Progenitor cell of endocrine pancreas (in vitro differentiated cells): Measurements from ENCODE around the gene TARDBP. TPM values are rescaled to one million over a fixed set of nuclear protein-coding genes. Genes with fewer than 3 reads are reported as not detected.
"Not testable (repeated sequence)": the region's sequence is repeated elsewhere in the genome, so short reads cannot be mapped to it uniquely, and the experiment has no call there.

Source experiments
- DNase-seq: peaks from one replicate; pipeline ENCODE4 v3.0.0; 2021; ENCODE audit warnings: low spot score; ENCODE audit not compliant: unreplicated experiment
- H3K27ac Mint-ChIP-seq: 2 replicates; pipeline ENCODE4 v1.8.0; 2021; ENCODE audit warnings: mild to moderate bottlenecking, moderate library complexity, mixed read lengths
- H3K27me3 Mint-ChIP-seq: 2 replicates; pipeline ENCODE4 v1.8.0; 2021; ENCODE audit warnings: mixed read lengths
- H3K36me3 Mint-ChIP-seq: 2 replicates; pipeline ENCODE4 v1.8.0; 2022; ENCODE audit warnings: mixed read lengths; ENCODE audit not compliant: insufficient read depth
- H3K4me1 Mint-ChIP-seq: 2 replicates; pipeline ENCODE4 v1.8.0; 2021; ENCODE audit warnings: low read depth, mixed read lengths
- H3K4me3 Mint-ChIP-seq: 2 replicates; pipeline ENCODE4 v1.8.0; 2021; ENCODE audit warnings: low read depth, mild to moderate bottlenecking, moderate library complexity, mixed read lengths
- H3K9me3 Mint-ChIP-seq: 2 replicates; pipeline ENCODE4 v1.8.0; 2021; ENCODE audit warnings: low read depth, mixed read lengths
- total RNA-seq: library from RNA; stranded (reverse); gene quantifications from 2 replicates; pipeline ENCODE4 v1.2.1, GENCODE V29; 2021
- TF ChIP-seq, protein P1 (sequence below): fragments of 200-600 bp; sonication (generic); IDR thresholded peaks from one replicate; pipeline ENCODE4 v1.5.0; 2021; ENCODE audit warnings: antibody characterized with exemption, mild to moderate bottlenecking; ENCODE audit not compliant: unreplicated experiment

Gene TARDBP
- total RNA-seq, 1 donor from 2014 or later, result 197 TPM

DNA sequence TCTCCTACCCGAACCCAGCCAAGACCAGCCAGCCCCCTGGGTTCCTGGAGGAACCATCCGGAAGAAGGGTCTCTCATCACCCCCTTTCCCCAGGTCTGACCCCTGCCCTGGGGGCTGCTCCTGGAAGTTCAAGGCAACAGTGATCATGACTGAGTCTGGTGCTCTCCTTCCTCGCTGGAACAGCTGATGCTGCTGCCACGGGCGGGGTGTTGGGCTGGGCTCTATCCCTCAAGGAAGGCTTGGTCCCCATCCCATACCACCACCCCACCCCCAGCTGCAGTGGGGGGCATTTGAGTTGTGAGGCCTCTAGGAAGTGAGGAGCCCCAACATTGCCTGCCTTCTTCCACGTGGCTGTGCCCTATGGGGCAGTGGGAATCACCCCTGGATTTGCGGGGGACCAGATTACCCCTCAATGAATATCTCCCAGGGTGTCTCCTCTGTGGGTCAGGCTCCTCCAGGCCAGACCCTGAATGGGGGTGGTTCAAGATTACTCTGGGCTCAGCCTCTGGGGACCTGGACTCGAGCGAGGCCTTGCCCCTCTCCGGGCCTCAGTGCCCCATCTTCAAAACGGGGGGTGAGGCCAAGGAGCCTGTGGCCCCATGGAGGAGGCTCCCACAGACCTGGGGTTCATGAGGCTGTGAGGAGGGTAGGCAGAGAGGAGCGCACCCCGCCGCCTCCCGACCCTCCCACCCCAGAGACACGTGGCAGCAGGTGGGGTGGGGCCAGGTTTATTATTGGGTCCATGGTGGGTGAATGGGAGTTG is 31.8 kb downstream of the TARDBP start:
- Mint-ChIP-seq H3K36me3 (no peaks in the 10 kb centered on the region), H3K4me3 (no peak overlapping the region), H3K9me3 (no peaks in the 10 kb centered on the region), H3K27me3 (no peaks in the 10 kb centered on the region), H3K27ac (no peak overlapping the region), H3K4me1 (peaks cover 3% of the 10 kb centered on the region)
- no peak for DNase-seq
- TF ChIP-seq, protein P1, sequence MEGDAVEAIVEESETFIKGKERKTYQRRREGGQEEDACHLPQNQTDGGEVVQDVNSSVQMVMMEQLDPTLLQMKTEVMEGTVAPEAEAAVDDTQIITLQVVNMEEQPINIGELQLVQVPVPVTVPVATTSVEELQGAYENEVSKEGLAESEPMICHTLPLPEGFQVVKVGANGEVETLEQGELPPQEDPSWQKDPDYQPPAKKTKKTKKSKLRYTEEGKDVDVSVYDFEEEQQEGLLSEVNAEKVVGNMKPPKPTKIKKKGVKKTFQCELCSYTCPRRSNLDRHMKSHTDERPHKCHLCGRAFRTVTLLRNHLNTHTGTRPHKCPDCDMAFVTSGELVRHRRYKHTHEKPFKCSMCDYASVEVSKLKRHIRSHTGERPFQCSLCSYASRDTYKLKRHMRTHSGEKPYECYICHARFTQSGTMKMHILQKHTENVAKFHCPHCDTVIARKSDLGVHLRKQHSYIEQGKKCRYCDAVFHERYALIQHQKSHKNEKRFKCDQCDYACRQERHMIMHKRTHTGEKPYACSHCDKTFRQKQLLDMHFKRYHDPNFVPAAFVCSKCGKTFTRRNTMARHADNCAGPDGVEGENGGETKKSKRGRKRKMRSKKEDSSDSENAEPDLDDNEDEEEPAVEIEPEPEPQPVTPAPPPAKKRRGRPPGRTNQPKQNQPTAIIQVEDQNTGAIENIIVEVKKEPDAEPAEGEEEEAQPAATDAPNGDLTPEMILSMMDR, result no peak

DNA sequence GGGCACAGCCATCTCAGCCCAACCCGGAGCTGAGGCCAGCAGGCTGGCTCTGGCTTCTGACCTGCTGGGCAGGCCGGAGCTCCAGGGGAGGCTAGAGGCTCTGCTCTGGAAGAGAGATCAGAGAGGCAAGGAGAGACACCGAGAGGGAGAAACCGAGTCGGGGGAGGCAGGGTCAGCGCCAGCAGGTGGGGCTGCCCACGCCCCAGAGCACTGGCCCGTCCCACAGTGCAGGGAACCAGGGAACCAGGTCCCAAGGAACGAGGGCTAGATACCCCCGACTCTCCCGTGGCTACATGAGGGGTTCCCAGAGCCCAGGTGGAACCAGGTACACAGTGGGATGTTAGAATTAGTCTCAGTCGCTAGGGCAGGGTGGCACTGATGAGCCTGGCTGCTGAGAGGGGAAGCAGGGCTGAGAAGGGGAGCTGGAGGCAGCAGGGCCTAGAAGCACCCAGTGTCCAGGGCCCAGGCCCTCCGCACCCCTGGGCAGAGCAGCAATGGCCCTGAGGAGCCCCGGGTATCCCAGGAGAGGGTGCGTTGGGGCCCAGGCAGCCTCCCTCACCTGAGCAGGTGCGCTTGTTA is 32.5 kb downstream of the TARDBP start:
- no peak overlapping the region for H3K4me3 Mint-ChIP-seq
- no peak for DNase-seq
- TF ChIP-seq, protein P1, result no peak
- no peaks in the 10 kb centered on the region for H3K36me3 Mint-ChIP-seq
- no peak overlapping the region for H3K27ac Mint-ChIP-seq
- no peaks in the 10 kb centered on the region for H3K27me3 Mint-ChIP-seq
- H3K9me3 Mint-ChIP-seq, result no peaks in the 10 kb centered on the region
- H3K4me1 Mint-ChIP-seq, result peaks cover 3% of the 10 kb centered on the region

DNA sequence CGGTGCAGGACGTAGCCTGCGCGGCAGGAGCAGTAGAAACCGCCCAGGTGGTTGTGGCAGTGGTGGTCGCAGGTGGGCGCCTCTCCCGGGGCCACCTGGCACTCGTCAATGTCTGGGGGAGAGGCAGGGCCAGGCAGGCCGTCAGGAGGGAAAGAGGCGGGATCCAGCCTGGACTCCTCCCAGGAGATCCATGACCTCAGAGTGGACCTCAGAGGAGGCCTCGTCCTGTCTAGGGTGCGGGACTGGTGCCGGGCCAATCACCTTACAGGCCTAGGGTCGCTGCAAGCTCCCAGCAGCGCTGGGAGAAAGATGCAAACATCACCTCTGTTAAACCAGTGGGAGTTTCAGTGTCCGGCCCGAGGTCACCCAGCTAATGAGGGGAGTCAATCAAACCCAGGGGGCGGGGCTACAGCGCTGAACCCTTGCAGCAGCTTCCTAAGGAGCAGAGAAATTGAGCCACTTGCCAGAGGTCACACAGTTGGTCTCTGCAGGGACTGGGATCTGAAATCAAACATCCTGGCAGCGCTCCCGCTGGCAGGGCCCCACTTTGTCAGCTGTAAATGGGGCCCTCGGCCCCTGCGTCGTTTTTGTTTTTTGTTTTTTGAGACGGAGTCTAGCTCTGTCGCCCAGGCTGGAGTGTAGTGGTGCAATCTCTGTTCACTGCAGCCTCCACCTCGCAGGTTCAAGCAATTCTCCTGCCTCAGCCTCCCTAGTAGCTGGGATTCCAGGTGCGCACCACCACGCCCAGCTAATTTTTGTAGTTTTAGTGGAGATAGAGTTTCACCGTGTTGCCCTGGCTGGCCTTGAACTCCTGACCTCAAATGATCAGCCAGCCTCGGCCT is 33.2 kb downstream of the TARDBP start:
- no peaks in the 10 kb centered on the region for H3K36me3 Mint-ChIP-seq
- DNase-seq, result no peak
- no peak overlapping the region for H3K4me3 Mint-ChIP-seq
- peaks cover 3% of the 10 kb centered on the region for H3K4me1 Mint-ChIP-seq
- H3K27me3 Mint-ChIP-seq, result no peaks in the 10 kb centered on the region
- no peaks in the 10 kb centered on the region for H3K9me3 Mint-ChIP-seq
- TF ChIP-seq, protein P1, result no peak
- H3K27ac Mint-ChIP-seq, result no peak overlapping the region

DNA sequence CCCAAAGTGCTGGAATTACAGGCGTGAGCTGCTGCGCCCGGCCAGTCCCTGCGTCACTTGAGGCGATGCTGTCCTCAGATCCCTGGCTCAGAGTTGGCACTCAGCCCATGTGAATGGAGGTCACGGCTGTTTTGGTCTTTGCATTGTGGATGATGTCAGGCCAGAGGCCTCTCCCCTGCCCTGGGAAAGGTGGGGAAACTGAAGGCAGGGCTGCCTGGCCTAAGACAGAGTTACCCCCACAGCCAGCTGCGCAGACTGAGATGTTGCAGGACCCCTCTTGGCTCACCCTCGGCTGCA is 33.8 kb downstream of the TARDBP start:
- no peak overlapping the region for H3K4me3 Mint-ChIP-seq
- TF ChIP-seq, protein P1, result no peak
- peaks cover 3% of the 10 kb centered on the region for H3K4me1 Mint-ChIP-seq
- H3K9me3 Mint-ChIP-seq, result no peaks in the 10 kb centered on the region
- DNase-seq, result no peak
- H3K27me3 Mint-ChIP-seq, result no peaks in the 10 kb centered on the region
- H3K27ac Mint-ChIP-seq, result no peak overlapping the region
- no peaks in the 10 kb centered on the region for H3K36me3 Mint-ChIP-seq

DNA sequence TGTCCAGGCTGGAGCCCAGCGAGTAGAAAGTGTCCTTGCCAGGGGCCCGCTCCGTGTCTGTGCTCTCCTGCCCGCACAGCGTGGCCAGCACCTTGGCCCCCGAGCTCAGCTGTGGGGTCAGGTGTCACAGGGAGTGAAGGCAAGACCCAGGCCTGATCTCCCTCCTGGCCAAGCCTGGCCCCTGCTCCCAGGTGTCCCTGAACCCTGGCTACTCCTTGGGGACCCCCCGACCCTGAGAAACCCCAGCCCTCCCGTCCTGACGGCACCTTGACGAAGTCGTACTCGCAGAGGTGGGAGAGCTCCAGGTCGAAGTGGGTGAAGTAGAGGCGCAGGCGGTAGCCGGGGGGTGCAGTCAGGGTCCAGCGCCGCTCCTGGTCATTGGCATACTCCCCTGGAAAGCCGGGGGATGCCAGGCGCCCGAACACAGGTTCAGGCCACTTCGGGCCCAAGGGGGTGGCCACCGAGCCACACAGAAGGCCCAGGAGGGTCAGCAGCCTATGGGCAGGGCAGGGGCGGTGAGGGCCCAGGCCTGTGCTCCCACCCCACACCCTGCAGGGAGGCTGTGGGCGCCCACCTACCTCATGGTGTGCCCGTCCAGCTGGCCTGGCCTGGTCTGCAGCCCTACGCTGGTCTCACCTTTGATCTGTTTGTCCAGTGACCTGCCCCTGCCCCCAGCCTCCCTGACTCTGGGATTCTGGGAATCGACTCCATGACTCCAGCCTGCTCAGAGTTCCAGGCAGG is 34.3 kb downstream of the TARDBP start, which contains the start of gene MASP2:
Gene MASP2 (minus strand): TSS at position 615 of the 741 bp plus-strand sequence. CDS start 32 bp downstream, at position 583.
- Mint-ChIP-seq H3K27me3 (no peaks in the 10 kb centered on the region), H3K4me1 (peaks cover 3% of the 10 kb centered on the region), H3K36me3 (no peaks in the 10 kb centered on the region), H3K4me3 (no peak within 1 kb of the TSS), H3K27ac (no peak within 1 kb of the TSS), H3K9me3 (no peaks in the 10 kb centered on the region)
- TF ChIP-seq, protein P1, result no peak
- DNase-seq, result no peak

DNA sequence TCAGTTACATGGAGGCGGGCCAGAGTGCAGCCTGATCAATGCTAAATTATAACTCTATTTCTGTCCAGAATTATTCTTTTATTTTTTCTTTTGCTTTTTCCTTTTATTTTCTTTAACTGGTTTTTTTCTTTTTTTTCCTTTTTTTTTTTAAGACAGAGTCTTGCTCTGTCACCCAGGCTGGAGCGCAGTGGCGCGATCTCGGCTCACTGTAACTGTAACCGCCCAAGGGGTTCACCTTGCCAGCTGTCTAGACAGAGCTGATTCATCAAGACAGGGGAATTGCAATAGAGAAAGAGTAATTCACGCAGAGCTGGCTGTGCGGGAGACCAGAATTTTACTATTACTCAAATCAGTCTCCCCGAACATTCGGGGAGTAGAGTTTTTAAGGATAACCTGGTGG is 38.7 kb downstream of the TARDBP start:
- H3K9me3 Mint-ChIP-seq, H3K4me1 Mint-ChIP-seq, DNase-seq, H3K4me3 Mint-ChIP-seq, H3K36me3 Mint-ChIP-seq, H3K27me3 Mint-ChIP-seq, H3K27ac Mint-ChIP-seq: not testable (repeated sequence)
